K562 (cell line): ENCODE measurements around the gene LAMTOR5. TPM values are rescaled to one million over a fixed set of nuclear protein-coding genes. Genes with fewer than 3 reads are reported as not detected.

Experiments
- MECOM ChIP-seq: fragments of 250-450 bp; sonication (Bioruptor Pico); IDR thresholded peaks from 2 replicates; pipeline ENCODE4 v1.8.0; 2022; ENCODE audit warnings: inconsistent platforms
- NR2C1 ChIP-seq, 2 experiments: fragments of 450-650 bp; IDR thresholded peaks; 2 replicates each; pipeline ENCODE4 v1.6.1; 2017; ENCODE audit warnings: mild to moderate bottlenecking in 2 of 2, antibody characterized with exemption in 1 of 2, inconsistent platforms in 1 of 2, missing compliant biosample characterization in 1 of 2, missing genetic modification characterization in 1 of 2
- PHB ChIP-seq: fragments of 250-450 bp; sonication (Bioruptor Pico); IDR thresholded peaks from 2 replicates; pipeline ENCODE4 v1.5.0; 2021
- POLR2H ChIP-seq: IDR thresholded peaks from 2 replicates; pipeline ENCODE4 v1.6.1; 2016; ENCODE audit warnings: missing genetic modification characterization, low read depth, mild to moderate bottlenecking, control low read depth, missing compliant biosample characterization, moderate library complexity
- PRMT5 ChIP-seq: sonication (generic); formaldehyde crosslinking; IDR thresholded peaks from 2 replicates; pipeline ENCODE4 v1.5.0; 2020; ENCODE audit warnings: missing genetic modification reagents
- SREBF2 ChIP-seq: sonication (generic); formaldehyde crosslinking; IDR thresholded peaks from 2 replicates; pipeline ENCODE4 v1.4.0; 2020; ENCODE audit warnings: mild to moderate bottlenecking, missing genetic modification reagents
- STAG1 ChIP-seq: sonication (generic); formaldehyde crosslinking; IDR thresholded peaks from 2 replicates; pipeline ENCODE4 v1.5.0; 2020; ENCODE audit warnings: missing genetic modification reagents, borderline replicate concordance
- TAF9B ChIP-seq: fragments of 450-650 bp; IDR thresholded peaks from 2 replicates; pipeline ENCODE4 v1.6.1; 2018; ENCODE audit warnings: mild to moderate bottlenecking; ENCODE audit not compliant: partially characterized antibody
- ZBTB17 ChIP-seq: fragments of 450-650 bp; formaldehyde crosslinking; IDR thresholded peaks from 2 replicates; pipeline ENCODE4 v1.4.0; 2020; ENCODE audit warnings: mild to moderate bottlenecking
- ZFPM2 ChIP-seq: fragments of 250-450 bp; sonication (Bioruptor Pico); IDR thresholded peaks from 2 replicates; pipeline ENCODE4 v1.5.1; 2022; ENCODE audit warnings: mild to moderate bottlenecking
- ZNF146 ChIP-seq: IDR thresholded peaks from one replicate; pipeline ENCODE4 v1.6.1; 2018; ENCODE audit warnings: missing compliant biosample characterization; ENCODE audit not compliant: unreplicated experiment
- ZNF436 ChIP-seq: fragments of 250-450, 450-650 bp; sonication (Bioruptor Pico); formaldehyde crosslinking; IDR thresholded peaks from 2 replicates; pipeline ENCODE4 v1.7.0; 2020; ENCODE audit warnings: mild to moderate bottlenecking
- ZNF507 ChIP-seq: conservative IDR thresholded peaks from 2 replicates; pipeline ENCODE4 v1.6.1; 2017; ENCODE audit warnings: missing genetic modification characterization, missing compliant biosample characterization
- ZNF830 ChIP-seq: fragments of 250-450 bp; sonication (Bioruptor Pico); IDR thresholded peaks from 2 replicates; pipeline ENCODE4 v1.5.0; 2021; ENCODE audit warnings: mild to moderate bottlenecking
- polyA plus RNA-seq, 8 experiments: library from polyadenylated mRNA; depleted of rRNA in 4 of 8; stranded (reverse) in 5 of 8; unstranded in 3 of 8; fragments of >200 nt; fragmentation: Nextera tagmentation in 2 of 8; fragmentation: Illumina TruSeq in 1 of 8; extraction: Ambion mirVana in 2 of 8; extraction: Trizol in 1 of 8; gene quantifications; 2 replicates each; pipeline versions ENCODE4 v1.2.1 to v1.2.3, GENCODE V29; 2011 to 2014; ENCODE audit warnings: inconsistent platforms in 1 of 8, missing spikeins in 1 of 8
- total RNA-seq, 7 experiments: library from RNA; depleted of rRNA in 6 of 7; stranded (reverse); fragments of >200 nt in 6 of 7; fragmentation: Illumina TruSeq in 2 of 7; extraction: Trizol in 2 of 7; gene quantifications; 2 replicates each; pipeline versions ENCODE4 v1.2.1 to v1.2.3, GENCODE V29; 2011 to 2021; ENCODE audit warnings: low replicate concordance in 1 of 7
- TF ChIP-seq, protein P1 (sequence below): fragments of 200-800 bp; sonication (Bioruptor generic); IDR thresholded peaks from 2 replicates; pipeline ENCODE4 v1.6.1; 2017; ENCODE audit warnings: missing genetic modification characterization, missing compliant biosample characterization
- TF ChIP-seq, protein P2 (sequence below): fragments of 250-450 bp; sonication (Bioruptor Pico); IDR thresholded peaks from 2 replicates; pipeline ENCODE4 v1.8.0; 2021; ENCODE audit warnings: moderate library complexity, mild to moderate bottlenecking, inconsistent platforms
- TF ChIP-seq, protein P3 (sequence below), 2 experiments: fragments of 450-650 bp; formaldehyde crosslinking in 1 of 2; IDR thresholded peaks; 2 replicates each; pipeline versions ENCODE4 v1.4.0 to v1.6.1; 2014 to 2020; ENCODE audit warnings: mild to moderate bottlenecking in 2 of 2, borderline replicate concordance in 1 of 2, low read depth in 1 of 2
- TF ChIP-seq, protein P4 (sequence below), 2 experiments: fragments of 450-650 bp; conservative IDR thresholded peaks; 2 replicates each; pipeline ENCODE4 v1.6.1; 2017; ENCODE audit warnings: mild to moderate bottlenecking in 2 of 2, moderate library complexity in 2 of 2

The LAMTOR5 gene
- total and polyA plus RNA-seq, 9 of the 15 experiments (the other 6 are each of a cell fraction or from before 2014, with no cell fraction given) = 118 to 712 (median 241) TPM

DNA sequence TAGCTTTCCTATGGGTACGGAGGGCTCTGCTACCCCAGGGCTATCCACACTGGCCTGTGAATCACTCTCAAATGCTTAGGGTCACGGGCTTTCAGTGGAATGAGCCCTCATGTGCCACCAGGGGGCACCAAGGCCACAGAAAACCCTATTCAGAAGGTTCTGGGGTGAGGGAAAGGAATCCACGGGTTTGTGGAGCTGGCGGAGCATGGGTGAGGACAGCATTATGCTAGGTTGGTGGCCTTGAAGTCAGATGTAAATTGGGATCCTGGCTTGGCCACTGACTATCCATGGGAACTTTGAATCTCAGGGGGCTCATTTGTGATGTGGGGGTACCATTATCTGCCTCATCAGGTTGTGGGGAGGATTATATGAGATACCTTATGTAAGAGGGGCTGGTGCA, 5.1 kb upstream of the LAMTOR5 start (continued):
- TF ChIP-seq SREBF2 (CRISPR knock-in tag) (no peak), PRMT5 (CRISPR knock-in tag) (no peak), ZNF146 (CRISPR knock-in tag) (no peak), PHB (no peak), ZNF436 (CRISPR knock-in tag) (no peak), POLR2H (tag) (no peak), NR2C1 (IDR thresholded peaks at IDR 0.05) (no peak), NR2C1 (tag; IDR thresholded peaks at IDR 0.05) (0 out of 2 replicates have a peak, but pooled peaks have one; percentile 21), TAF9B (no peak), ZNF830 (CRISPR knock-in tag) (no peak), ZBTB17 (CRISPR knock-in tag) (no peak), STAG1 (CRISPR knock-in tag) (peak; percentile 79; the same call in 1 of the 2 replicates), MECOM (CRISPR knock-in tag) (no peak), ZNF507 (tag) (no peak), ZFPM2 (CRISPR knock-in tag) (no peak)
- TF ChIP-seq, protein P1, sequence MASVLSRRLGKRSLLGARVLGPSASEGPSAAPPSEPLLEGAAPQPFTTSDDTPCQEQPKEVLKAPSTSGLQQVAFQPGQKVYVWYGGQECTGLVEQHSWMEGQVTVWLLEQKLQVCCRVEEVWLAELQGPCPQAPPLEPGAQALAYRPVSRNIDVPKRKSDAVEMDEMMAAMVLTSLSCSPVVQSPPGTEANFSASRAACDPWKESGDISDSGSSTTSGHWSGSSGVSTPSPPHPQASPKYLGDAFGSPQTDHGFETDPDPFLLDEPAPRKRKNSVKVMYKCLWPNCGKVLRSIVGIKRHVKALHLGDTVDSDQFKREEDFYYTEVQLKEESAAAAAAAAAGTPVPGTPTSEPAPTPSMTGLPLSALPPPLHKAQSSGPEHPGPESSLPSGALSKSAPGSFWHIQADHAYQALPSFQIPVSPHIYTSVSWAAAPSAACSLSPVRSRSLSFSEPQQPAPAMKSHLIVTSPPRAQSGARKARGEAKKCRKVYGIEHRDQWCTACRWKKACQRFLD (CRISPR knock-in tag) = 0 out of 2 replicates have a peak, but pooled peaks have one; percentile 2
- TF ChIP-seq, protein P2, sequence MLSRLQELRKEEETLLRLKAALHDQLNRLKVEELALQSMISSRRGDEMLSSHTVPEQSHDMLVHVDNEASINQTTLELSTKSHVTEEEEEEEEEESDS (CRISPR knock-in tag) = no peak
- TF ChIP-seq, protein P3, sequence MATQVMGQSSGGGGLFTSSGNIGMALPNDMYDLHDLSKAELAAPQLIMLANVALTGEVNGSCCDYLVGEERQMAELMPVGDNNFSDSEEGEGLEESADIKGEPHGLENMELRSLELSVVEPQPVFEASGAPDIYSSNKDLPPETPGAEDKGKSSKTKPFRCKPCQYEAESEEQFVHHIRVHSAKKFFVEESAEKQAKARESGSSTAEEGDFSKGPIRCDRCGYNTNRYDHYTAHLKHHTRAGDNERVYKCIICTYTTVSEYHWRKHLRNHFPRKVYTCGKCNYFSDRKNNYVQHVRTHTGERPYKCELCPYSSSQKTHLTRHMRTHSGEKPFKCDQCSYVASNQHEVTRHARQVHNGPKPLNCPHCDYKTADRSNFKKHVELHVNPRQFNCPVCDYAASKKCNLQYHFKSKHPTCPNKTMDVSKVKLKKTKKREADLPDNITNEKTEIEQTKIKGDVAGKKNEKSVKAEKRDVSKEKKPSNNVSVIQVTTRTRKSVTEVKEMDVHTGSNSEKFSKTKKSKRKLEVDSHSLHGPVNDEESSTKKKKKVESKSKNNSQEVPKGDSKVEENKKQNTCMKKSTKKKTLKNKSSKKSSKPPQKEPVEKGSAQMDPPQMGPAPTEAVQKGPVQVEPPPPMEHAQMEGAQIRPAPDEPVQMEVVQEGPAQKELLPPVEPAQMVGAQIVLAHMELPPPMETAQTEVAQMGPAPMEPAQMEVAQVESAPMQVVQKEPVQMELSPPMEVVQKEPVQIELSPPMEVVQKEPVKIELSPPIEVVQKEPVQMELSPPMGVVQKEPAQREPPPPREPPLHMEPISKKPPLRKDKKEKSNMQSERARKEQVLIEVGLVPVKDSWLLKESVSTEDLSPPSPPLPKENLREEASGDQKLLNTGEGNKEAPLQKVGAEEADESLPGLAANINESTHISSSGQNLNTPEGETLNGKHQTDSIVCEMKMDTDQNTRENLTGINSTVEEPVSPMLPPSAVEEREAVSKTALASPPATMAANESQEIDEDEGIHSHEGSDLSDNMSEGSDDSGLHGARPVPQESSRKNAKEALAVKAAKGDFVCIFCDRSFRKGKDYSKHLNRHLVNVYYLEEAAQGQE (IDR thresholded peaks at IDR 0.05; ENCODE audit: borderline replicate concordance) = peak; percentile 95
- TF ChIP-seq, protein P3 (CRISPR knock-in tag; IDR thresholded peaks at IDR 0.05; ENCODE audit: low read depth) = no peak
- TF ChIP-seq, protein P4, sequence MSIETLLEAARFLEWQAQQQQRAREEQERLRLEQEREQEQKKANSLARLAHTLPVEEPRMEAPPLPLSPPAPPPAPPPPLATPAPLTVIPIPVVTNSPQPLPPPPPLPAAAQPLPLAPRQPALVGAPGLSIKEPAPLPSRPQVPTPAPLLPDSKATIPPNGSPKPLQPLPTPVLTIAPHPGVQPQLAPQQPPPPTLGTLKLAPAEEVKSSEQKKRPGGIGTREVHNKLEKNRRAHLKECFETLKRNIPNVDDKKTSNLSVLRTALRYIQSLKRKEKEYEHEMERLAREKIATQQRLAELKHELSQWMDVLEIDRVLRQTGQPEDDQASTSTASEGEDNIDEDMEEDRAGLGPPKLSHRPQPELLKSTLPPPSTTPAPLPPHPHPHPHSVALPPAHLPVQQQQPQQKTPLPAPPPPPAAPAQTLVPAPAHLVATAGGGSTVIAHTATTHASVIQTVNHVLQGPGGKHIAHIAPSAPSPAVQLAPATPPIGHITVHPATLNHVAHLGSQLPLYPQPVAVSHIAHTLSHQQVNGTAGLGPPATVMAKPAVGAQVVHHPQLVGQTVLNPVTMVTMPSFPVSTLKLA (conservative IDR thresholded peaks at IDR 0.05) = no peak; a peak in 1 of 4 replicates
